ENCODE results near the gene AK5. TPM values are rescaled to one million over a fixed set of nuclear protein-coding genes. Genes with fewer than 3 reads are reported as not detected.

The AK5 gene
- polyA plus RNA-seq, 1 donor (not counting 4 experiments of a cell fraction or from before 2014, with no cell fraction given) = 0.30 TPM

GRCh38 chr1:77542813-77543420 is 261.1 kb downstream of the AK5 start:
- H3K9me3 ChIP-seq (ENCODE audit: control insufficient read depth, low read depth, low read length) = no peaks in the 10 kb centered on the region
- H3K36me3 ChIP-seq (ENCODE audit: control insufficient read depth in 2 of 2, extremely low read depth in 1 of 2, insufficient read depth in 2 of 2, low read length in 2 of 2) = no peaks in the 10 kb centered on the region
- peaks cover 20% of the 10 kb centered on the region for H3K4me1 ChIP-seq (ENCODE audit: control insufficient read depth, extremely low read depth, insufficient read depth, low read length)
- H4K20me1 ChIP-seq (ENCODE audit: control insufficient read depth, extremely low read depth, insufficient read depth, low read length) = no peaks in the 10 kb centered on the region
- peak overlapping the region; percentile 25 for H2AFZ ChIP-seq (ENCODE audit: control insufficient read depth, low read length)
- H3K4me3 ChIP-seq (ENCODE audit: control insufficient read depth in 2 of 3, extremely low read depth in 1 of 3, insufficient read depth in 2 of 3, low read depth in 1 of 3, low read length in 3 of 3) = no peak overlapping the region
- no peak overlapping the region for H3K27ac ChIP-seq (ENCODE audit: control insufficient read depth, insufficient read depth, low read length)
- no peaks in the 10 kb centered on the region for H3K79me2 ChIP-seq (ENCODE audit: control insufficient read depth, insufficient read depth, low read length)
- H3K27me3 ChIP-seq (ENCODE audit: control insufficient read depth, extremely low read depth, insufficient read depth, low read length) = no peaks in the 10 kb centered on the region
- TF ChIP-seq EZH2 (IDR thresholded peaks at IDR 0.05; ENCODE audit: low read length) = no peak
- TF ChIP-seq CTCF (optimal IDR thresholded peaks at IDR 0.05 in 1 of 3, IDR thresholded peaks at IDR 0.05 in 1 of 3, conservative IDR thresholded peaks at IDR 0.05 in 1 of 3; ENCODE audit: extremely low read depth in 1 of 3, insufficient read depth in 2 of 3, low read length in 3 of 3) = no peak
- H3K9ac ChIP-seq (ENCODE audit: control insufficient read depth, extremely low read depth, insufficient read depth, low read length) = no peak overlapping the region
- no peak overlapping the region for H3K4me2 ChIP-seq (ENCODE audit: control insufficient read depth, extremely low read depth, insufficient read depth, low read depth, low read length)
- DNase-seq (ENCODE audit: low read depth, low spot score) (no peak), FAIRE-seq (no peak)
- dilution Hi-C loops (cut with MboI; ENCODE audit: extremely low pct_ligation_motif_present, low sequenced_read_pairs) = no loop called here
- no peaks in the 10 kb centered on the region for H3K9me1 ChIP-seq (ENCODE audit: control insufficient read depth, extremely low read depth, insufficient read depth, low read length)

DNA sequence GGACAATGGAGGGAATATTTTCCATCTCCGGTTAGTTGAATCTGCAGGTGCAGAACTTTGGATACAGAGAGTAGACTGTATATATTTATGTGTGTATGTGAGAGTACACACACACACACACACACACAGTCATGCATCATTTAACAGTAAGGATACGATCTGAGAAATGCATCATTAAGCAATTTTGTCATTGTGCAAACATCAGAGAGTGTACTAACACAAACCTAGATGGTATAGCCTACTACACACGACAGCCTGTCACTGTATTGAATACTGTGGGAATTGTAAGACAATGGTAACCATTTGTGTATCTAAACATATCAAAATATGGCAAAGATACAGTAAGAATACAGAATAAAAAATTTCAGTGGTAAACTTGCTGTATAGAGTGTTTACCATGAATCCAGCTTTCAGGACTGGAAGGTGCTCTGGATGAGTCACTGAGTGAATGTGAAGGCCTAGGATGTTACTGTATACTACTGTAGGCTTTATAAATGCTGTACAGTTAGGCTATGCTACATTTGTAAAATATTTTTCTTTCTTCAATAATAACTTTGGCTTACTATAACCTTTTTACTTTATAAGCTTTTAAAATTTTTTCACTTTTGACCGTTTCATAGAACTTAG is 262.1 kb downstream of the AK5 start:
- H2AFZ ChIP-seq (ENCODE audit: control insufficient read depth, low read length) = no peak overlapping the region
- H3K4me2 ChIP-seq (ENCODE audit: control insufficient read depth, extremely low read depth, insufficient read depth, low read depth, low read length) = no peak overlapping the region
- no peak for FAIRE-seq
- TF ChIP-seq EZH2 (IDR thresholded peaks at IDR 0.05; ENCODE audit: low read length) (no peak), CTCF (optimal IDR thresholded peaks at IDR 0.05 in 1 of 3, IDR thresholded peaks at IDR 0.05 in 1 of 3, conservative IDR thresholded peaks at IDR 0.05 in 1 of 3; ENCODE audit: extremely low read depth in 1 of 3, insufficient read depth in 2 of 3, low read length in 3 of 3) (no peak)
- H3K9me3 ChIP-seq (ENCODE audit: control insufficient read depth, low read depth, low read length) = no peaks in the 10 kb centered on the region
- H3K27ac ChIP-seq (ENCODE audit: control insufficient read depth, insufficient read depth, low read length) = no peak overlapping the region
- peaks cover 18% of the 10 kb centered on the region for H3K4me1 ChIP-seq (ENCODE audit: control insufficient read depth, extremely low read depth, insufficient read depth, low read length)
- H3K9me1 ChIP-seq (ENCODE audit: control insufficient read depth, extremely low read depth, insufficient read depth, low read length) = no peaks in the 10 kb centered on the region
- H4K20me1 ChIP-seq (ENCODE audit: control insufficient read depth, extremely low read depth, insufficient read depth, low read length) = no peaks in the 10 kb centered on the region
- H3K9ac ChIP-seq (ENCODE audit: control insufficient read depth, extremely low read depth, insufficient read depth, low read length) = no peak overlapping the region
- H3K4me3 ChIP-seq (ENCODE audit: control insufficient read depth in 2 of 3, extremely low read depth in 1 of 3, insufficient read depth in 2 of 3, low read depth in 1 of 3, low read length in 3 of 3) = no peak overlapping the region
- no peaks in the 10 kb centered on the region for H3K27me3 ChIP-seq (ENCODE audit: control insufficient read depth, extremely low read depth, insufficient read depth, low read length)
- no peak for DNase-seq (ENCODE audit: low read depth, low spot score)
- H3K79me2 ChIP-seq (ENCODE audit: control insufficient read depth, insufficient read depth, low read length) = no peaks in the 10 kb centered on the region
- dilution Hi-C loops (cut with MboI; ENCODE audit: extremely low pct_ligation_motif_present, low sequenced_read_pairs) = no loop called here
- H3K36me3 ChIP-seq (ENCODE audit: control insufficient read depth in 2 of 2, extremely low read depth in 1 of 2, insufficient read depth in 2 of 2, low read length in 2 of 2) = no peaks in the 10 kb centered on the region
